Right lobe of liver (tissue), 4 donors: ENCODE data around the gene ZNF581.

Experiments used
- POLR2A ChIP-seq: fragments of 450-650 bp; IDR thresholded peaks from one replicate; pipeline ENCODE4 v1.6.1; 2017; ENCODE audit warnings: antibody characterized with exemption, mild to moderate bottlenecking
- TF ChIP-seq, protein P1 (sequence below), 4 donors: fragments of 200-600 bp in 3 of 4; fragments of 450-650 bp in 1 of 4; IDR thresholded peaks; one replicate each; pipeline versions ENCODE4 v1.5.1 to v1.8.0; 2016 to 2022; ENCODE audit warnings: antibody characterized with exemption in 4 of 4, mild to moderate bottlenecking in 2 of 4
- donor health status: DM: no; HTN: no; CAD: no.
- donor health status: DM: no; HTN: no; CAD: no.
- donor health status: DM: no; HTN: yes; CAD: no.

DNA sequence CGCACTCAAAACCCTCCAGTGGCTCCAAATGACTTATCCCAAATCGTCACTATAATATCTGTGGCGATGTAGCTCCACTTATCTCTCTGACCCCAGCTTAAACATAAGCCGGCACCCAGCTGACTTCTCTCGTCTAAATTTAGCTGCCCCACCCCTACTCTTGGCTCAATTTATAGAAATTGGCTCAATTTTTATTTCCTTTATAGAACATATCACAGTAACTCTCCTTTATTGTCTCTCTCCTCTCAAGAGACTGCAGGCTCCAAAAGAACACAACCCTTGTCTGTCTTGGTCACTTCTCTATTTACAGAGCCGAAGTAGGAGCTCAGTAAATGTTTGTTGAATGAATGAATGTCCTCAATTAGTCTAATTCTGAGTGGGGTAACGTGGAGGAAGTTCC, 19.9 kb upstream of the ZNF581 start:
- TF ChIP-seq, protein P1, sequence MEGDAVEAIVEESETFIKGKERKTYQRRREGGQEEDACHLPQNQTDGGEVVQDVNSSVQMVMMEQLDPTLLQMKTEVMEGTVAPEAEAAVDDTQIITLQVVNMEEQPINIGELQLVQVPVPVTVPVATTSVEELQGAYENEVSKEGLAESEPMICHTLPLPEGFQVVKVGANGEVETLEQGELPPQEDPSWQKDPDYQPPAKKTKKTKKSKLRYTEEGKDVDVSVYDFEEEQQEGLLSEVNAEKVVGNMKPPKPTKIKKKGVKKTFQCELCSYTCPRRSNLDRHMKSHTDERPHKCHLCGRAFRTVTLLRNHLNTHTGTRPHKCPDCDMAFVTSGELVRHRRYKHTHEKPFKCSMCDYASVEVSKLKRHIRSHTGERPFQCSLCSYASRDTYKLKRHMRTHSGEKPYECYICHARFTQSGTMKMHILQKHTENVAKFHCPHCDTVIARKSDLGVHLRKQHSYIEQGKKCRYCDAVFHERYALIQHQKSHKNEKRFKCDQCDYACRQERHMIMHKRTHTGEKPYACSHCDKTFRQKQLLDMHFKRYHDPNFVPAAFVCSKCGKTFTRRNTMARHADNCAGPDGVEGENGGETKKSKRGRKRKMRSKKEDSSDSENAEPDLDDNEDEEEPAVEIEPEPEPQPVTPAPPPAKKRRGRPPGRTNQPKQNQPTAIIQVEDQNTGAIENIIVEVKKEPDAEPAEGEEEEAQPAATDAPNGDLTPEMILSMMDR (IDR thresholded peaks at IDR 0.05) = no peak
- no peak for TF ChIP-seq POLR2A
